ENCODE measurements around the gene HERC3.
A peak's percentile ranks its signal among the peaks of the same experiment; 100 is the strongest.
"Not testable (repeated sequence)": the region's sequence is repeated elsewhere in the genome, so short reads cannot be mapped to it uniquely, and the experiment has no call there.

HERC3 gene

GRCh38 chr4:88609794-88610193 is 17.5 kb downstream of the HERC3 start:
- DNase-seq = not testable (repeated sequence)

DNA sequence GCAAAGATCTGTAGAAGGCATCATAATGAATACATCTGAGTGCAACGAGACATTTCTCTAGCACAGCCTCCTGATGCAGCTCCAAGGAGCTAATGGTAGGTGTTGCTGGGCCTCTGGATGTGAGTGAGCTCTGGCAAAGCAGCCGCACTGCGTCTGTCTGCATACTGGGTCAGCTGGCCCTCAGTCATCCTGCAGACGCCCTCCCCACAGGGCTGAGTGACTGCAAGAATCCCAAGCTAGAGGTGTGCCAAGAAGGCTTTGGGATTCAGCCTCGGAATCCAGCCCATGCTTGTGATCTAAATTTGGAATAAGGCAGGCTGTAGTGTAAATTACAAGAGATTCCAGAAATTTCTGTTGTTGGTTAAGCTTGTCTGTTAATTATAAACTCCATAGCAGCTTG is 18.5 kb downstream of the HERC3 start:
- DNase-seq = no peak

DNA sequence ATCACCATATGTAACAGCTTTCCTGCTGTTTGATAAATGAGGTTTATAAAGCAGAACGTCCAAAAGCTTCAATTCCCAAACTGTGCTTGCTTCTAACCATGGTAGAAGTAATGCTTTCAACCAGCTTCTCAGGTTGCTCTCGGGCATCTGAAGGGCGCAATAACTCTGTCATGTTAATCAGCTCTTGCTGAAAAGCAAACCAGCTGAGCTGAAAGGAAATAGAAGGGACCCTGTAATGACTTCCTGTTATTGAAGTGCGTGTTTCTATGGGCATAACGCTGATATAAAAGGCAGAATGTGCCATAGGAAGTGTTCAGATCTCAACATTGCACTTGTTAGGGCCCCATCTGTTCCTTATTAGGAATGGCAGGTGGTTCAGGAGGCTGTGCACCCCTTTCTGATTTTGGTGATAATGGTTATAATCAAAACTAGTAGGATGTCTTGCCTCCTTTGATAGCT is 21.2 kb downstream of the HERC3 start:
- no peak for DNase-seq

GRCh38 chr4:88614058-88614457 is 21.8 kb downstream of the HERC3 start:
- DNase-seq = no peak

GRCh38 chr4:88616275-88617150 is 24.2 kb downstream of the HERC3 start:
- DNase-seq = no peak

GRCh38 chr4:88618782-88619485 is 26.7 kb downstream of the HERC3 start:
- DNase-seq = no peak

DNA sequence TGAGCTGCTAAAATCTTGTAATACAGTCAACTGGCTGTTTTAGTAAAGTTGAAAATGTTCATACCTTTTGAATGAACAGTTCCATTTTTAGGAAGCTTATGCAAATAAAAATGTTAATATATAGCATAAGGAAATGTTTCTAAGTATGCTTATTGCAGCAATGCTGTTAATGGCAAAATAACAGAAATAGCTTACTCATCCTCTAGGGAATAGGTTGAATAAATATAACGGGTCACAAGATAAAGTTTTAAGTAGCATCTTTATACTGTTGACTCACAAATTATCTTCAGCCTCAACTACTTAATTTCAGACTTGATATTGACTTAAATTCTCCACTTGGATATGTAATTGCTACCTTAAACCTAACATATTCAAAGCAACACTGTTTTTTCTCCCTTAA is 27.7 kb downstream of the HERC3 start:
- DNase-seq = no peak

DNA sequence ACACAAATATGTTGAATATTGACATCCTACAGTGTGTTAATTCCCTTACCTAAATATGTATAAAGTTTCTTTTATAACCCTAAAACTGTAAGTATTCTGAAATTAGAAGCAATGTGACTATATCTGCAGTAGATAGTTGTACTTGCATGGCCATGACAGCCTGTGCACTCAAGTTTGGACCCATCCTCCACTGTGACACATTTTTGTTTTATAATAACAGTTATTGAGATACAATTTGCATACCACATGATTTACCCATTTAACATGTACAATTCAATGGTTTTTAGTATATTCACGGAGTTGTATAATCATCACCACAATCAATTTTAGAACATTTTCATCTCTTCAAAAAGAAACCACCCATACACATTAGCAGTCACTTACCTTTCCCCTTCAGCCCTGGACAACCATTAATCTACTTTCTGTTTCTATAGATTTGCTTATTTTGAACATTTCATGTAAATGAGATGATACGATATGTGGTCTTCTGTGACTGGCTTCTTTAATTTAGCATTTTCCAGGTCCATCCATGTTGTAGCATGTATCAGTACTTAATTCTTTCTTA is 29.6 kb downstream of the HERC3 start:
- no peak for DNase-seq

DNA sequence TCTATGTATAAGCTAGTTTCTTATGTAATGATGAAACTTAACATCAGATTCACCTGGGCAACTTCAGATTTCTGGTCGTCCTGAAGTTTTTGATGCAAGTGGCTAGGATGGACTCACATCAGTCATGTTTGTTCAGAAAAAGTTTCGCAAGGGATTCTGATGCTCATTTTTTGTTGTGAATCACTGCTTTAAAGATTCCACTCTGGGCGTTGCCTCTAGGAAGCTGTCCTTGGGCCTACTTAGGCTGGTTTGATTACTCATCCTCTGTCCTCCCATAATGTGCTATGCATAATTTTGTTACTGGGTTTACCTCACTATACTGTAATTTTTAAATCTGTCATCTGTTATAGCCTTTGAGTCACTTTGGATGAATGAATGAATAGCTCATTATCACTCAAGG is 30.8 kb downstream of the HERC3 start:
- DNase-seq = no peak

GRCh38 chr4:88628746-88629145 is 36.5 kb downstream of the HERC3 start:
- no peak for DNase-seq

DNA sequence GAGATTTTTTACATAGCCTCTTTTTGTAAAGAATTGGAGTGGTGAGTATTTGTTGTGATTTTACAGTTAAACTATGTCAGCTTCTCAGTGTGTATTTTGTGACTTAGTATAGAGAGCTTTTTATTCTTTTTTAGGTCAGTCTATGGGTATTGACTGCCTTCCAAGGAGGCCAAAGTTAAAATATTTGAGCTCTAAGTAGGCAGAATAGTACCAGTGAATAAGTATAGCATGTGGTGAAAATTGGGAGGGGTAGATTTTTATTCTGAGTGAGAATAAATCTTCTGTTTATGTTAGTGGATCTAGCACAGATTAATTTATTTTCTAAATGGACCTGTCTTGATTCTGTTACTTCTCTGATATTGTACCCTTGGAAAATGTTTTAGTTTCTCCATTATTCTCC is 37.5 kb downstream of the HERC3 start:
- no peak for DNase-seq

DNA sequence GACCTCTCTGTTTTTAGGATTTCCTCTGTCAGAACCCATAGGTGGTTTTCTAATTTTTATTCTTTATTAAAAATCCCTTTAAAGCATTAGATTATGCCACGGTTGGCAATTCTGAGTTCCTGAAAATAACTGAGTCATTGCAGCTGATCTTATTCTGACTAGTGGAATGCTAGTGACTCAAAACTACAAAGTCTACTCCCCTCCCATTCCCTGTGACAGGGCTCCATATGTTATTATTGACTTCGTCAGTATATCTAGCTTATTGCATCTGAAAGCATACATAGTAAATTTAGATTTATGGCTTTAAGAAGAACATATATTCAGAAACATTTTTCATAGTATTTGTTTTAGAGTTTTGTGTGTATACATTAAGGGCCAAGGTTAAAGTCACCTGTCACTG is 38.5 kb downstream of the HERC3 start:
- no peak for DNase-seq

GRCh38 chr4:88643932-88644331 is 51.7 kb downstream of the HERC3 start:
- no peak for DNase-seq

DNA sequence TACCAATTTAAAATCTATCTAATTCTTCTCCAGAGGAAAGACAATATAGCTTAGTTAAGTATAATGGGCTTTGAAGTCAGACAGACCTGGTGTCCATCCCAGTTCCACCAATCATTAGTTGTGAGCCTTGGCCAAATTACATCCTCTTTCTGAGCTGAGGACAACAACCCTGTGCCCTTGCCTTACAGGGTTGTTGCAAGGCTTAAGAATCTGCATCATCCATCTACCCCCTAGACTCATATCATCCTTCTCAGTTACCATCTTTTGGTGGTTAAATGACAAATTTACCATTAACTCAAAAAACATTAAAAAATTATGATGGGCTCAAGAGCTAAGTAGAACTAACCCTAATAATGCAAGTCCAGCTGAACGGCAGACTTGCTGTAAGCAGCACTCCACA is 53.7 kb downstream of the HERC3 start:
- DNase-seq = no peak

DNA sequence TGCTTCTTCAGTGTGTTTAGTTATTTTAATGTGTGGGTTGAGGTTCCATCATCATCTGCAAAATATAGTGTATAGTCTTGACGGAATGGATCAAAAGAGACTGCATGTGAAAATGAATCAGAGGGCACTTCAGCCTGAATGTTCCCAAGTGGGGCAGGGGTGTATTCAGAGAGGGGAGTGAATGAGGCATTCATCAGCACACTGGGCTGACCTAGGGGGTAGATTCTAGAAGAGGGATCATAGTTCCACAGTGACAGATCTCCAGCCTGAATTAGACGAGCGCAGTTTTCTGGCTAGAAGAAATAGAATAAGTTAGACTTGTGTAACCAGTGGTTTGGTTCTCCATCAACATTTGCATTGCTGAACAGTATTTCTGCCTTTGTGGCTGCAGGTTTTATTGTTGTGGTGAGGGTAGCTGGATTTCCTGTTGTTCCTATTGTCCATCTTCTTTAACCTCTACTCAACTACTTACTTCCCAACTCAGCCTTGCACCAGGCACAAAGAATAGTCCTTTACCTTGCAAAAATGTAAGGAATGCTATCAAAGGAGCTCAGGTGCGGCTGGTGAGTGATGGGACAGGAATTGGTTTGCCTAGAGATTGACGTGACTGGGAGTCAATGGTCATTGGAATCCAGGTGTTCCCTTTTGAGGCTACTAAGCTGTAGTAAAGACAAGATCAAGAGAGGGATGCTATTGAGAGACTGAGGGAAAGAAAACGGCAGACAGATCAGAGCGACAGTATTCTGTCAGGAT is 54.4 kb downstream of the HERC3 start:
- no peak for DNase-seq

DNA sequence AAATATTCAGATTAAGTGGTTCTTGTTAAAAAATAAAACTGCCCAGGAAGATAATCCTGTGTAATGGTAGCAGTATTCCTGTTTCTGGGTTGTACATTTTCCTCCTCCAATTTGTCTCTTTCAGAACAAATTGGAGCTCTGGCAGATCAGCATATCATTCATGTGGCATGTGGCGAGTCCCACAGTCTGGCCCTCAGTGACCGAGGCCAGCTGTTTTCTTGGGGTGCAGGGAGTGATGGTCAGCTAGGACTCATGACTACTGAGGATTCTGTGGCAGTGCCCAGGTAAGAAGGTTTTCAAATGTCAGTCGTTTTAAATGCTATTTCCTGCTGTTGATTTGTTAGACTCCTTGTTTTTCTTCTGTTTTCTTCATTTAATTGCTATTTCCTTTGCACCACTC is 57.4 kb downstream of the HERC3 start:
- DNase-seq = no peak

GRCh38 chr4:88653371-88653946 is 61.2 kb downstream of the HERC3 start:
- DNase-seq = no peak

DNA sequence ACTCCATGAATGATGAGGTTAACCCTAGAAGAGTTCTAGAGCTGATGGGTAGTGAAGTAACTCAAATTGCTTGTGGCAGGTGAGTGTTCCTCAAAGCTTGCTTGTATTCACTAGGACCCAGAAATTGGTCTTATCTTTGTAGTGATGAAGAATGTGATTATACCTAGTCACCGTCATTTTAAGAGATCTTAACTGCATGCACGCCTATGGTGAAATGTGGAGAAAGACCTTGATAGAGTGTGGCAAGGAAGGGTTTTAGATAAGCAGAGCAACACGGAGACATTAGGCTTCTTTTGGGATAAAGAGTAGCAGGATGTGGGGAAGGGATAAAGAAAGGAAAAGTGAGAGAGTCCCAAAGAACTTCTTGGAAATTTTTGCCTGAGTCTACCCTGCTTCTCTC is 62.9 kb downstream of the HERC3 start:
- no peak for DNase-seq

- peak; percentile 8 for DNase-seq
Observed at GRCh38 chr4:88659055-88659889, 67.0 kb downstream of the HERC3 start.

DNA sequence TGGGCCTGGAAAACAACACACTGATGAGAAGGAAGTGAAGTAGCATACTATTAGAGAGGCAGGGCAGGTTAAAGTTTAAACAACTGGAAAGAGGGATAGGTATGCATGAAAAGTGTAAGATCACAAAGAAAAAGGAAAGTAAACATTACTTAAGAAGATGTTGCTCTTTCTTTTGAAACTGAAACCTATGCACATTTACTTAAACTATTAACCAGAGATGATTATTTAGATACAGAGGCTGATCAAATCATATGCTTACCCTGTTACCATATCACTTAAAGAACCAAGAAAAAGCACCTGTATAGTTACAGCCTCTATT is 67.6 kb downstream of the HERC3 start:
- no peak for DNase-seq

DNA sequence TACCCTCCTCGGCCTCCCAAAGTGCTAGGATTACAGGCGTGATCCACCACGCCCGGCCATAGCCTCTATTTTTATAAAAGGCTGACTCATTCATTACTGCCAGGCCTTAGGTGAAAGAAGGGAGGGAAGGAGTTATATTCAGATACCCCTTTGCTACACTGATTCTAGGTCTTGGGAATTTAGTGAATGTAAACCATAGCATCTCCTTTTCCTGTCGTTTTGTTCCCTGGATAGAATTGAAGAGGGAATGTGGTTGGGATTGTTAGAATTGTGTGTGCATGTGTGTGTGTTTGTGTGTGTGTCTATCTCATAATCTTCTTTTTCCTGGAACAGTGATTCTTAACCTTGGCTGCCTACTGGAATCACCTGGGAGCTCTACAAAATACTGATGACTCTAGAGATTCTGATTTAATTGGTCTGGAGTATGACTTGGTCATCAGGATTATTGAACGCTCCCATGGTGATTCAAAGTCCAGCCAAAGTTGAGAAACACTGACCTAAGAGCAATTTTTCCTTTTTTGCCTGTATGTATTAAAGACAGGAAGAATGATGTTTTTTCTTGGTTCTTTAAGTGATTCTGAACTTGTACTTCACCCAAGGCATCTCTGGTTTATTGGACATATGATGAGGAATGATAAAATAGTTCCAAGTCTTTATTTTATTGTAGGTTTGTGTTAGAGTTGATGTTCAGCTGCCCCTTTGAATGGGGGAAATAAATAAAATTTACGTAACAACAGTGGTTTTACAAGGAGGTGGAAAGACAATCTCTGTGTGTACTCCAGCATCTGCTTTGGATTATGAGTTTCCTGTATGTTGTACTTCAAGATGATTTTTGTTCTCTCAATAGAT is 68.4 kb downstream of the HERC3 start:
- DNase-seq = no peak
